IPS DF 6.9 (cell line): ENCODE results near the gene TUBB.

Source experiments
- DNase-seq: peaks from one replicate; pipeline ENCODE4 v3.0.0-alpha.2; 2013; ENCODE audit warnings: low read depth, low spot score
- H3K27ac ChIP-seq: one replicate; pipeline ENCODE4 v1.5.1; 2013; ENCODE audit warnings: low read length, control low read depth
- H3K27me3 ChIP-seq: 2 replicates; pipeline ENCODE4 v1.6.1; 2013; ENCODE audit warnings: mild to moderate bottlenecking, low read length; ENCODE audit not compliant: control insufficient read depth, insufficient read depth
- H3K36me3 ChIP-seq: 2 replicates; pipeline ENCODE4 v1.6.1; 2013; ENCODE audit warnings: low read length; ENCODE audit not compliant: control insufficient read depth, insufficient read depth
- H3K4me1 ChIP-seq: 2 replicates; pipeline ENCODE4 v1.6.1; 2013; ENCODE audit warnings: low read length; ENCODE audit not compliant: control insufficient read depth, insufficient read depth
- H3K4me3 ChIP-seq: 2 replicates; pipeline ENCODE4 v1.5.1; 2013; ENCODE audit warnings: mild to moderate bottlenecking, low read length
- H3K9me3 ChIP-seq: 2 replicates; pipeline ENCODE4 v1.6.1; 2013; ENCODE audit warnings: low read length, inconsistent platforms; ENCODE audit not compliant: control insufficient read depth, insufficient read depth
- WGBS: extraction: QIAGEN DNeasy Blood & Tissue Kit; methylation state at CpG from one replicate; pipeline ENCODE4 v1.1.7; 2013; ENCODE audit warnings: mixed read lengths, missing lambda C conversion rate; ENCODE audit not compliant: insufficient read length, insufficient coverage; 5-methylcytosine and 5-hydroxymethylcytosine counted together

Gene TUBB

GRCh38 chr6:30766461-30767157 is 46.5 kb downstream of the TUBB start:
- Histone ChIP-seq H3K9me3 (no peaks in the 10 kb centered on the region), H3K36me3 (no peaks in the 10 kb centered on the region), H3K4me1 (peaks cover 10% of the 10 kb centered on the region), H3K4me3 (no peak overlapping the region), H3K27me3 (no peaks in the 10 kb centered on the region), H3K27ac (no peak overlapping the region)
- 100% methylated on average over 2 of the region's 6 CpGs for WGBS
- DNase-seq = no peak

GRCh38 chr6:30767158-30767943 is 47.2 kb downstream of the TUBB start:
- no peaks in the 10 kb centered on the region for H3K9me3 ChIP-seq
- no CpG with 5 or more reads among the region's 9 CpGs for WGBS
- H3K4me3 ChIP-seq = no peak overlapping the region
- H3K27me3 ChIP-seq = no peaks in the 10 kb centered on the region
- H3K36me3 ChIP-seq = no peaks in the 10 kb centered on the region
- H3K27ac ChIP-seq = no peak overlapping the region
- H3K4me1 ChIP-seq = peaks cover 10% of the 10 kb centered on the region
- no peak for DNase-seq

- no CpG with 5 or more reads among the region's 1 CpG for WGBS
- Histone ChIP-seq H3K9me3 (no peaks in the 10 kb centered on the region), H3K36me3 (no peaks in the 10 kb centered on the region), H3K4me3 (no peak overlapping the region), H3K27ac (no peak overlapping the region), H3K4me1 (peaks cover 10% of the 10 kb centered on the region), H3K27me3 (no peaks in the 10 kb centered on the region)
- no peak for DNase-seq
These were observed 47.8 kb downstream of the TUBB start for GRCh38 chr6:30767944-30768301.

GRCh38 chr6:30768634-30769087 is 48.5 kb downstream of the TUBB start:
- no peaks in the 10 kb centered on the region for H3K36me3 ChIP-seq
- no peaks in the 10 kb centered on the region for H3K9me3 ChIP-seq
- no peak overlapping the region for H3K27ac ChIP-seq
- DNase-seq = no peak
- WGBS = no CpG with 5 or more reads among the region's 4 CpGs
- no peak overlapping the region for H3K4me3 ChIP-seq
- H3K4me1 ChIP-seq = peaks cover 10% of the 10 kb centered on the region
- H3K27me3 ChIP-seq = no peaks in the 10 kb centered on the region

- Histone ChIP-seq H3K27ac (no peak overlapping the region), H3K4me3 (no peak overlapping the region), H3K9me3 (no peaks in the 10 kb centered on the region), H3K27me3 (no peaks in the 10 kb centered on the region), H3K4me1 (peaks cover 6% of the 10 kb centered on the region; the same call in 1 of the 2 replicates), H3K36me3 (no peaks in the 10 kb centered on the region)
- no CpG with 5 or more reads among the region's 16 CpGs for WGBS
- DNase-seq = no peak
These were observed 49.1 kb downstream of the TUBB start for GRCh38 chr6:30769088-30769852.

GRCh38 chr6:30769853-30770524 is 49.8 kb downstream of the TUBB start:
- WGBS = 100% methylated on average over 1 of the region's 5 CpGs
- Histone ChIP-seq H3K27me3 (no peaks in the 10 kb centered on the region), H3K4me3 (no peak overlapping the region), H3K27ac (no peak overlapping the region), H3K36me3 (no peaks in the 10 kb centered on the region), H3K9me3 (no peaks in the 10 kb centered on the region), H3K4me1 (peaks cover 6% of the 10 kb centered on the region; the same call in 1 of the 2 replicates)
- DNase-seq = no peak

GRCh38 chr6:30770592-30770991 is 50.4 kb downstream of the TUBB start:
- Histone ChIP-seq H3K27ac (no peak overlapping the region), H3K4me3 (no peak overlapping the region), H3K9me3 (no peaks in the 10 kb centered on the region), H3K27me3 (no peaks in the 10 kb centered on the region), H3K4me1 (peaks cover 6% of the 10 kb centered on the region; the same call in 1 of the 2 replicates), H3K36me3 (no peaks in the 10 kb centered on the region)
- WGBS = no CpG with 5 or more reads among the region's 3 CpGs
- DNase-seq = no peak

- no peaks in the 10 kb centered on the region for H3K27me3 ChIP-seq
- H3K9me3 ChIP-seq = no peaks in the 10 kb centered on the region
- no peaks in the 10 kb centered on the region for H3K4me1 ChIP-seq
- no peaks in the 10 kb centered on the region for H3K36me3 ChIP-seq
- H3K4me3 ChIP-seq = no peak overlapping the region
- DNase-seq = no peak
- no peak overlapping the region for H3K27ac ChIP-seq
- no CpG with 5 or more reads among the region's 8 CpGs for WGBS
These were observed 54.5 kb downstream of the TUBB start for GRCh38 chr6:30774701-30775100.
